Choroid plexus epithelial cell (primary cell): ENCODE measurements around the gene ALOX5.

Experiments used
- DNase-seq: peaks from one replicate; pipeline ENCODE4 v3.0.0-alpha.2; 2010; ENCODE audit warnings: low read depth
- H3K4me3 ChIP-seq: 2 replicates; pipeline ENCODE4 v1.5.1; 2011; ENCODE audit warnings: low read depth, mild to moderate bottlenecking, control low read depth, low read length, moderate library complexity
- CTCF ChIP-seq: conservative IDR thresholded peaks from 2 replicates; pipeline ENCODE4 v1.5.1; 2011; ENCODE audit warnings: low read depth, mild to moderate bottlenecking, control low read depth, inconsistent platforms, low read length, moderate library complexity

ALOX5 gene

GRCh38 chr10:45429790-45430189, 55.8 kb downstream of the ALOX5 start:
- no peak overlapping the region for H3K4me3 ChIP-seq
- no peak for TF ChIP-seq CTCF
- no peak for DNase-seq

- no peak for TF ChIP-seq CTCF
- no peak overlapping the region for H3K4me3 ChIP-seq
- DNase-seq = no peak
These were observed 58.1 kb downstream of the ALOX5 start for GRCh38 chr10:45432113-45432512.

- DNase-seq = no peak
- TF ChIP-seq CTCF = no peak
- no peak overlapping the region for H3K4me3 ChIP-seq
These were observed 58.9 kb downstream of the ALOX5 start for GRCh38 chr10:45432700-45433472.

- DNase-seq = no peak
- TF ChIP-seq CTCF = no peak
- H3K4me3 ChIP-seq = no peak overlapping the region
These were observed 59.9 kb downstream of the ALOX5 start for GRCh38 chr10:45433716-45434469.

- DNase-seq = no peak
- TF ChIP-seq CTCF = no peak
- no peak overlapping the region for H3K4me3 ChIP-seq
These were observed 63.8 kb downstream of the ALOX5 start for GRCh38 chr10:45437587-45438465.

GRCh38 chr10:45438466-45439090, 64.6 kb downstream of the ALOX5 start:
- no peak for DNase-seq
- TF ChIP-seq CTCF = no peak
- no peak overlapping the region for H3K4me3 ChIP-seq
